GM10266 (cell line): ENCODE data around the gene SRPK2.
"Not testable (repeated sequence)": the region's sequence is repeated elsewhere in the genome, so short reads cannot be mapped to it uniquely, and the experiment has no call there.

ENCODE experiments used
- DNase-seq: peaks from one replicate; pipeline ENCODE4 v3.0.0; 2012; ENCODE audit errors: extremely low spot score
- TF ChIP-seq, protein P1 (sequence below): IDR thresholded peaks from 2 replicates; pipeline ENCODE4 v1.5.1; 2012; ENCODE audit warnings: mild to moderate bottlenecking, low read depth; ENCODE audit not compliant: control insufficient read depth, insufficient read depth; ENCODE audit errors: missing control alignments

SRPK2 gene

DNA sequence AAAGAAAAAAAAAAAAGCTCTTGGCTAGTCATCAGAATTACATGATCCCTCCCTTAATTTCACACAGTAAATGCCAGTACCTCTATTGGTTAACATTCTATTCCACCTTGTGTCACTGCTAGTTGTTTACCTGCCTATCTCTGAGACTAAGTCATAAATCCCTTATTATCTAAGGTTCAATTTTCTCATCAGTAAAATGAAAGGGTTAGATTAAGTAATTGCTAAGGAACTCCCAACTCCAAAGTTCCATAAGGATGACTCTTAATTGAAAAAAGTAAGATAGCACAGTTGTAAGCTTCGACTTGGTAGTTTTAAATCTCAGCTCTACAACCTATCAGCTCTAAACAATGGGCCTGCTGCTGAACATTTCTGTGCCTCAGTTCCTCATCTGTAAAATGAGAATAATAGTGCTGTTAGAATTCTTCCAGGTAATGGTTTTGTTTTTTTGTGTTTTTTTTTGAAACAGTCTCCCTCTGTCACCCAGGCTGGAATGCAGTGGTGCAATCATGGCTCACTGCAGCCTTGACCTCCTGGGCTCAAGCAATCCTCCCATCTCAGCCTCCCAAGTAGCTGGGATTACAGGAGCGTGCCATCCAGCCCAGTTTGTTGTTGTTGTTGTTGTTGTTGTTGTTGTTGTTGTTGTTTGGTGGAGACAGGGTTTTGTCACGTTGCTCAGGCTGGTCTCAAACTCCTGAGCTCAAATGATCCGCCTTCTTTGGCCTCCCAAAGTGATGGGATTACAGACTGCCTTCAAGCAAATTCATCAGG, 35.6 kb downstream of the SRPK2 start:
- TF ChIP-seq, protein P1, sequence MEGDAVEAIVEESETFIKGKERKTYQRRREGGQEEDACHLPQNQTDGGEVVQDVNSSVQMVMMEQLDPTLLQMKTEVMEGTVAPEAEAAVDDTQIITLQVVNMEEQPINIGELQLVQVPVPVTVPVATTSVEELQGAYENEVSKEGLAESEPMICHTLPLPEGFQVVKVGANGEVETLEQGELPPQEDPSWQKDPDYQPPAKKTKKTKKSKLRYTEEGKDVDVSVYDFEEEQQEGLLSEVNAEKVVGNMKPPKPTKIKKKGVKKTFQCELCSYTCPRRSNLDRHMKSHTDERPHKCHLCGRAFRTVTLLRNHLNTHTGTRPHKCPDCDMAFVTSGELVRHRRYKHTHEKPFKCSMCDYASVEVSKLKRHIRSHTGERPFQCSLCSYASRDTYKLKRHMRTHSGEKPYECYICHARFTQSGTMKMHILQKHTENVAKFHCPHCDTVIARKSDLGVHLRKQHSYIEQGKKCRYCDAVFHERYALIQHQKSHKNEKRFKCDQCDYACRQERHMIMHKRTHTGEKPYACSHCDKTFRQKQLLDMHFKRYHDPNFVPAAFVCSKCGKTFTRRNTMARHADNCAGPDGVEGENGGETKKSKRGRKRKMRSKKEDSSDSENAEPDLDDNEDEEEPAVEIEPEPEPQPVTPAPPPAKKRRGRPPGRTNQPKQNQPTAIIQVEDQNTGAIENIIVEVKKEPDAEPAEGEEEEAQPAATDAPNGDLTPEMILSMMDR, result no peak
- no peak for DNase-seq

DNA sequence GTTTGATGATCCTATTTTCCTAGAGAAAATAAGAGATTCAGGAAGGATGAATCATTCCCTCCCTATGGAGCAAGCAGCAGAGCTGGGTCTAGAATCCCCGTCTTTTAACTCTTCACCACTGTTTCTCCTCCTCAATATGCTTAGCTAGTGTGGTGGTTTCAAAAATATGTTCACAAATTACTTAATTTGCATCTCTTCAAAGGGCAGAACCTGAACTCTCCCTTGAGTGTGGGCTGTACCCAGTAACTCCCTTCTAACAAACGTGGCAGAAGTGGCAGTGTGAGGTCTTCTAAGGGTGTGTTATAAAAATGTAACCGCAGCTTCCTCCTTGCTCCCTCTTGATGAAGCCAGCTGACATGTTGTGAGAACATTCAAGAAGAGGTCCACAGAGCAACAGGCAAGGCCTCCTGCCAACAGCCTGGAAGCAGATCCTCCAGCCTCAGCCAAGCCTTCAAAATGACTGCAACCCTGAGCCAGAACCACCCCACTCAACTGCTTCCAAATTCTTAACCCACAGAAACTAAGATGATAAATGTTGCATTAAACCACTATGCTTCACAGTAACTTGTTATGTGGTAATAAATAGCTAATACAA, 36.6 kb downstream of the SRPK2 start:
- peak; percentile 57 for DNase-seq
- TF ChIP-seq, protein P1, result no peak

DNA sequence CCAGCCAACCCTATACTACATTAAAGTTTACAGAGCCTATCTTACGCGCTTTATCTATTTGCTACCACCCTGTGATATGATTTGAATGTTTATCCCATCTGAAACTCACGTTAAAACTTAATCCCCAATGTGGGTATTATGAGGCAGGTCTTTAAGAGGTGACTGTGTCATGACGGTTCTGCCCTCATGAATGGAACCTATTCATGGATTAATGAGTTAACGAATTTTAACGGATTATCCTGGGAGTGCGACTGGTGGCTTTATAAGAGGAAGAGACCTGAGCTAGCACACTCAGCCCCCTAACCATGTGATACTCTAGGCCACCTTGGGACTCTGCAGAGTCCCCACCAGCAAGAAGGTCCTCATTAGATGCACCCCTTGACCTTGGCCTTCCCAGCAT, 37.8 kb downstream of the SRPK2 start:
- no peak for DNase-seq
- TF ChIP-seq, protein P1, result no peak

DNA sequence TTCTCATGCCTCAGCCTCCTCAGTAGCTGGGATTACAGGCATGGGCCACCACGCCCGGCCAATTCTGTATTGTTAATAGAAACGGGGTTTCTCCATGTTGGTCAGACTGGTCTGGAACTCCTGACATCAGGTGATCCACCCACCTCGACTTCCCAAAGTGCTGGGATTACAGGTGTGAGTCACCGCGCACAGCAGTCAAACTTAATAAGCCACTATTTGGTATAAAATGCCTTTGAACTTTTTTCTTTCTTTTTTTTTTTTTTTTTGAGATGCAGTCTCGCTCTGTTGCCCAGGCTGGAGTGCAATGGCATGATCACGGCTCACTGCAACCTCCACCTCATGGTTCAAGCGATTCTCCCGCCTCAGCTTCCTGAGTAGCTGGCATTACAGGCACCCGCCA, 40.5 kb downstream of the SRPK2 start:
- DNase-seq, result not testable (repeated sequence)

DNA sequence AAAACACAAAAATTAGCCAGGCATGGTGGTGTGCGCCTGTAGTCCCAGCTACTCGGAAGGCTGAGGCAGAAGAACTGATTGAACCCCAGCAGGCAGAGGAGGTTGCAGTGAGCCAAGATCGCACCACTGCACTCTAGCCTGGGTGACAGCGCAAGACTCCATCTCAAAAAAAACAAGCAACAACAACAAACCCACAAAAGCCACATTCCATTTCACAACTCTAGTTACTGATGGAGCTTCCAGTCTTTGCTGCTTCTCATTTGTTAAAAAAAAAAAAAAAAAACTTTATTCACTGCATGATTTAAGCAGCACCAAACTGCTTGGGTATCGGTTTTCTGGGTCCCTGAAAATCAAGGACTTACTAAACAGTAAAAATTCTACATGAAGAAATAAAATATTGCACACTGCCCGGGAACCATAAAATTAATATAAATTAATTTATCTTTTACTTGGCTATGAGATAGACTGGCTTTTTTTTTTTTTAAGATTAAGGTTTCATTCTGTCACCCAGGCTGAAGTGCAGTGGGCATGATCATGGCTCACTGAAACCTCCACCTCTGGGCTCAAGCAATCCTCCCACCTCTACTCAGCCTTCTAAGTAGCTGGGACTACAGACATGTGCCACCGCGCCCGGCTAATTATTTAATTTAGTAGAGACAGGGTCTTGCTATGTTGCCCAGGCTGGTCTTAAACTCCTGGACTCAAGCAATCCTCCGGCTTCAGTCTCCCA, 42.0 kb downstream of the SRPK2 start:
- no peak for DNase-seq
- TF ChIP-seq, protein P1, result no peak

DNA sequence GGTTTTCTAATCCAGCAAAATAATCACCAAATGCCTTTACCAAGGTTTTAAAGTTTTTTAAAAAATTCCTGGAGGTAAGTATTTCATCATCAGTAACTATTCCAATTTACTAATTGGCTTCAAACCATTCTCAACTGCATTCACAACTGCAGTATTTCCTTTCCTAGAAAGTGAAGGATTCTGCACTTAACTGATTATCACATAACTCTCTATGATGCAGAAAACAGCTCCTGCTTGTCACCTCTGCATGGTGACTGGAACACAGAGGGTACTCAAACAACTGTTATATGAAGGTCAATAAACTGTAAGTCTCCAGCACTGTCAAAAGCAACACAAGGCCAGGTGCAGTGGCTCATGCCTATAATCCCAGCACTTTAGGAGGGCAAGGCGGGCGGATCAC, 42.6 kb downstream of the SRPK2 start:
- TF ChIP-seq, protein P1, result no peak
- DNase-seq, result no peak

DNA sequence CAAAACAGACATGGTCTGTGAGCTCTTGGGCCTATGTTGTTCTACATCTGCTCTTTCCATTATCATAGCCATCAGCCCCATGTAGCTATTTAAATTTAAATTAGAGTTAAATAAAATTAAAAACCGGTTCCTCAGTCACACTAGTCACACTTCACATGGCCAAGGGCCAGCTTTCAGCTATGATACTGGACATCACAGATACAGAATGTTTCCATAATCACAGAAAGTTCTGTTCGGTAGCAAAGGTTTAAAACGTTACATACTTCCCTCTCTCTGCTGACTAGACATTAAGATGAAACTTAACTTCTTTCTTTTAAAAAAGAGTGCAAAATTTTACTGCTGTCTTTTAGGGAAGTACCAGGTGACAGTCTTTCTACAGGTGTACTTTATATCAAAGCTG, 43.0 kb downstream of the SRPK2 start:
- TF ChIP-seq, protein P1, result no peak
- DNase-seq, result no peak
